ENCODE results near the gene LRRC23. TPM values are rescaled to one million over a fixed set of nuclear protein-coding genes. Genes with fewer than 3 reads are reported as not detected.

The LRRC23 gene
- total and polyA plus RNA-seq, 3 donors from 2014 or later, result 32.7 to 112 (median 33.9) TPM

DNA sequence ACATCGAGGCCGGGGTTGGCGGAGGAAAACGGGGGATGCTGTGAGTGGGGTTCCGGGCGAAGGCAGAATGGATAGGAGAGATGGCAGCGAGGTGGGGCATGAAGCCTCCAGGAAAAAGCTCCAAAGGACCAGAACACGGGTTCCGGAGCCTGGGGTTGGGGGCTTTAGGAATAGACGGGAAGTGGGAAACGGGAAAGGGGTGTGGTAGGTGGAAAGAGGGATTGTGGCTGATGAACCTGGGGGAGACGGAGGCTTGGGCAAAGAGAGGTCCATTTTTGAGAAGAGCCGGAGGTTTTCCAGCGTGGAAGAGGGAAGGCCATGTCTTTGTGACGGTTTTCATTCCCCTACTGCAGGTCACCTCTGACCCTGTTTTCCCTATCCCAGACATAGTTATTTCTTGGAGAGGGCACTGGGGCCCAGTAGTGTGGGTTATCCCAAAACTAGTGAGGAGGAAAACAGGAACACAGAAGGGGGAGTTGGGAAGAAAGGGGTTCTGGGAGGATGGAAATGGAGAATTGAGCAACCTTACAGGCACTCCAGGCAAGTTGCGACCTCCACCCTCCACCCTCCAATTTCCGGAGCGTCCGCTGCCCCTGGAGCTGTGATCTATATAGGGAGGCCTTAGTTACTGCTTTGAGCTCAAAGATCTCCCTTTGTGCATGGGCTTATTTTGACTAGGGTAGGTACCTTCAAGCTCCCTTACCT is 24.2 kb downstream of the LRRC23 start:
- intact Hi-C loops (cut with DNase I; ENCODE audit: low total_unique reads), result no loop called here
- no peak for DNase-seq
- Histone ChIP-seq H3K4me1 (peaks cover 47% of the 10 kb centered on the region), H3K9me3 (no peaks in the 10 kb centered on the region), H3K4me3 (peak overlapping the region; percentile 70 to 87), H3K36me3 (ENCODE audit: low read depth, missing control alignments) (no peaks in the 10 kb centered on the region), H3K27ac (peak overlapping the region; percentile 86 to 98), H3K27me3 (no peaks in the 10 kb centered on the region)
- 2 to 3% methylated on average over 19 of the region's 19 CpGs for whole genome bisulfite sequencing, 2 donors
- TF ChIP-seq, protein P1, sequence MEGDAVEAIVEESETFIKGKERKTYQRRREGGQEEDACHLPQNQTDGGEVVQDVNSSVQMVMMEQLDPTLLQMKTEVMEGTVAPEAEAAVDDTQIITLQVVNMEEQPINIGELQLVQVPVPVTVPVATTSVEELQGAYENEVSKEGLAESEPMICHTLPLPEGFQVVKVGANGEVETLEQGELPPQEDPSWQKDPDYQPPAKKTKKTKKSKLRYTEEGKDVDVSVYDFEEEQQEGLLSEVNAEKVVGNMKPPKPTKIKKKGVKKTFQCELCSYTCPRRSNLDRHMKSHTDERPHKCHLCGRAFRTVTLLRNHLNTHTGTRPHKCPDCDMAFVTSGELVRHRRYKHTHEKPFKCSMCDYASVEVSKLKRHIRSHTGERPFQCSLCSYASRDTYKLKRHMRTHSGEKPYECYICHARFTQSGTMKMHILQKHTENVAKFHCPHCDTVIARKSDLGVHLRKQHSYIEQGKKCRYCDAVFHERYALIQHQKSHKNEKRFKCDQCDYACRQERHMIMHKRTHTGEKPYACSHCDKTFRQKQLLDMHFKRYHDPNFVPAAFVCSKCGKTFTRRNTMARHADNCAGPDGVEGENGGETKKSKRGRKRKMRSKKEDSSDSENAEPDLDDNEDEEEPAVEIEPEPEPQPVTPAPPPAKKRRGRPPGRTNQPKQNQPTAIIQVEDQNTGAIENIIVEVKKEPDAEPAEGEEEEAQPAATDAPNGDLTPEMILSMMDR (IDR thresholded peaks at IDR 0.05), result no peak
- no peak for TF ChIP-seq POLR2A (IDR thresholded peaks at IDR 0.05)

GRCh38 chr12:6929466-6930452 is 25.1 kb downstream of the LRRC23 start:
- Histone ChIP-seq H3K27me3 (no peaks in the 10 kb centered on the region), H3K27ac (peak overlapping the region; percentile 86 to 98), H3K36me3 (ENCODE audit: low read depth, missing control alignments) (no peaks in the 10 kb centered on the region), H3K9me3 (no peaks in the 10 kb centered on the region), H3K4me1 (peaks cover 41% of the 10 kb centered on the region), H3K4me3 (peak overlapping the region; percentile 70 to 87)
- intact Hi-C loops (cut with DNase I; ENCODE audit: low total_unique reads), result no loop called here
- no peak for DNase-seq
- 25 to 30% methylated on average over 6 to 7 of the region's 7 CpGs for WGBS, 2 donors
- TF ChIP-seq, protein P1 (IDR thresholded peaks at IDR 0.05), result no peak
- no peak for TF ChIP-seq POLR2A (IDR thresholded peaks at IDR 0.05)

GRCh38 chr12:6932766-6933165 is 28.1 kb downstream of the LRRC23 start:
- 71 to 89% methylated on average over 1 of the region's 1 CpG for WGBS, 2 donors
- Histone ChIP-seq H3K27me3 (no peaks in the 10 kb centered on the region), H3K4me3 (no peak overlapping the region), H3K4me1 (peaks cover 37% of the 10 kb centered on the region), H3K36me3 (ENCODE audit: low read depth, missing control alignments) (no peaks in the 10 kb centered on the region), H3K27ac (no peak overlapping the region), H3K9me3 (no peaks in the 10 kb centered on the region)
- DNase-seq, result no peak
- intact Hi-C loops (cut with DNase I; ENCODE audit: low total_unique reads), result no loop called here
- TF ChIP-seq, protein P1 (IDR thresholded peaks at IDR 0.05), result no peak
- TF ChIP-seq POLR2A (IDR thresholded peaks at IDR 0.05), result no peak

DNA sequence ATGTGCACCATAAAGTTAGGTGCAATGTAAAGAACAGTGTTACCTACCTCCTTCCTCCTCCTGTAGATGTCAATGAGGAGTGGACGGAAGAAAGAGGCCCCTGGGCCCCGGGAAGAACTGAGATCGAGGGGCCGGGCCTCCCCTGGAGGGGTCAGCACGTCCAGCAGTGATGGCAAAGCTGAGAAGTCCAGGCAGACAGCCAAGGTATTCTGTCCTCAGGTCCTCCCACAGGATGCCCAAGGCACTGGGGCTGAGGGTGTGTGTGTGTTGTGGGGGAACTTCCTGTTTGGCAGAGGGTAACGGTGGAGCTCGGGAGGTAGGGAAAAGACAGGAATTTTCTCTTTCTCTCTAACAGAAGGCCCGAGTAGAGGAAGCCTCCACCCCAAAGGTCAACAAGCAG is 29.5 kb downstream of the LRRC23 start:
- intact Hi-C loops (cut with DNase I; ENCODE audit: low total_unique reads), result no loop called here
- DNase-seq, result no peak
- no peaks in the 10 kb centered on the region for H3K27me3 ChIP-seq
- no peaks in the 10 kb centered on the region for H3K36me3 ChIP-seq (ENCODE audit: low read depth, missing control alignments)
- TF ChIP-seq, protein P1 (IDR thresholded peaks at IDR 0.05), result no peak
- no peak for TF ChIP-seq POLR2A (IDR thresholded peaks at IDR 0.05)
- peaks cover 44% of the 10 kb centered on the region for H3K4me1 ChIP-seq
- H3K4me3 ChIP-seq, result no peak overlapping the region
- H3K9me3 ChIP-seq, result no peaks in the 10 kb centered on the region
- peak overlapping the region; percentile 18 to 49 for H3K27ac ChIP-seq
- WGBS, 2 donors, result 25 to 48% methylated on average over 8 of the region's 8 CpGs
